Glutamatergic neuron (in vitro differentiated cells): ENCODE data around the gene BLID. TPM values are rescaled to one million over a fixed set of nuclear protein-coding genes. Genes with fewer than 3 reads are reported as not detected.

Experiments used
- DNase-seq: peaks from one replicate; pipeline ENCODE4 v3.0.0; 2022
- H3K27ac Mint-ChIP-seq: one replicate; pipeline ENCODE4 v1.8.0; 2020; ENCODE audit warnings: mild to moderate bottlenecking, mixed read lengths, inconsistent platforms; ENCODE audit not compliant: unreplicated experiment
- H3K27me3 Mint-ChIP-seq: one replicate; pipeline ENCODE4 v1.8.0; 2020; ENCODE audit warnings: mild to moderate bottlenecking, moderate library complexity, mixed read lengths, inconsistent platforms; ENCODE audit not compliant: unreplicated experiment
- H3K36me3 Mint-ChIP-seq: one replicate; pipeline ENCODE4 v1.8.0; 2020; ENCODE audit warnings: mild to moderate bottlenecking, mixed read lengths, inconsistent platforms; ENCODE audit not compliant: unreplicated experiment
- H3K4me1 Mint-ChIP-seq: one replicate; pipeline ENCODE4 v1.8.0; 2020; ENCODE audit warnings: mild to moderate bottlenecking, low read depth, mixed read lengths, inconsistent platforms; ENCODE audit not compliant: unreplicated experiment
- H3K4me3 Mint-ChIP-seq: one replicate; pipeline ENCODE4 v1.8.0; 2020; ENCODE audit warnings: mild to moderate bottlenecking, mixed read lengths, inconsistent platforms; ENCODE audit not compliant: unreplicated experiment
- H3K9me3 Mint-ChIP-seq: one replicate; pipeline ENCODE4 v1.8.0; 2020; ENCODE audit warnings: mild to moderate bottlenecking, moderate library complexity, mixed read lengths, inconsistent platforms; ENCODE audit not compliant: unreplicated experiment
- total RNA-seq: library from RNA; stranded (reverse); fragmentation: NEBNext Ultra II Directional; extraction: Animal tissue kit (Norgen Biotek cat#: 25700); gene quantifications from one replicate; pipeline ENCODE4 v1.2.1, GENCODE V29; 2021; ENCODE audit not compliant: unreplicated experiment
- TF ChIP-seq, protein P1 (sequence below): fragments of 200-600 bp; sonication (generic); IDR thresholded peaks from one replicate; pipeline ENCODE4 v1.5.0; 2021; ENCODE audit not compliant: partially characterized antibody, unreplicated experiment

The BLID gene
- total RNA-seq, 1 donor from 2014 or later = not detected

DNA sequence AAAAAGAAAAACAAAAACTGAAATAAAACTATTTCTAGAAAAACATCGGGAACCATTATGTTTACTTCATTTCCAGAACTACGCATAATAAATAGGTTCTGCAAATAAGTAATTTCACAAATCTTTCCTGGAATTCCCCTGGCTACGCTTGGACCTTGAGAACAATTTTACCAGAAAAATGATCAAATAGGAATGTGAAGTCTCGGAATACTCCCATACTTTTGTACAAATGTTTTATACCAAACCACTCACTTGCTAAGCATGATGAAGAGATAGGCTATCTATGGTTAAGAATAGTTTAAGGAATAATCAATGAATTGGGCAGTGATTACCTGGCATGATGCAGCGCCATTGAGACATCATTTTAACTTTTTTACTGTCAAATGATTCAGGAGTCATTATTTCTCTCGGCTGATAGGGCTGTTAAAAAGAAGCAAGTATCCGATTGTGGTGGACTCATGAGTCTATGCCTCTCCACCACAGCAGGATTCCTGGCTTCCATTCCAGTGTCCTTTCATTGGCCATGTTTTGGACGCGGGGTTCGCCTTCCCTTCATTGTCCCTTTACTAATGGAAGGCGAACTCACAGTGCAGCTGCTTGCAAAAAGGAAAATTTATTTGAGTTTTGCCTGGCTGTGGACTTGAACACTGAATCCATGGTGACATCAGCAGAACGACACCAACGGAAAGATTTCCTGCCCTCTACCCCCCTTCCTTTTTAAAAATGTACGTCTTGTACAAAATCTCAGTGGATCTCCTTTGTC is 39.9 kb upstream of the BLID start:
- no peak overlapping the region for H3K27ac Mint-ChIP-seq
- DNase-seq = no peak
- H3K36me3 Mint-ChIP-seq = no peaks in the 10 kb centered on the region
- H3K4me1 Mint-ChIP-seq = peaks cover 10% of the 10 kb centered on the region
- no peak overlapping the region for H3K4me3 Mint-ChIP-seq
- TF ChIP-seq, protein P1, sequence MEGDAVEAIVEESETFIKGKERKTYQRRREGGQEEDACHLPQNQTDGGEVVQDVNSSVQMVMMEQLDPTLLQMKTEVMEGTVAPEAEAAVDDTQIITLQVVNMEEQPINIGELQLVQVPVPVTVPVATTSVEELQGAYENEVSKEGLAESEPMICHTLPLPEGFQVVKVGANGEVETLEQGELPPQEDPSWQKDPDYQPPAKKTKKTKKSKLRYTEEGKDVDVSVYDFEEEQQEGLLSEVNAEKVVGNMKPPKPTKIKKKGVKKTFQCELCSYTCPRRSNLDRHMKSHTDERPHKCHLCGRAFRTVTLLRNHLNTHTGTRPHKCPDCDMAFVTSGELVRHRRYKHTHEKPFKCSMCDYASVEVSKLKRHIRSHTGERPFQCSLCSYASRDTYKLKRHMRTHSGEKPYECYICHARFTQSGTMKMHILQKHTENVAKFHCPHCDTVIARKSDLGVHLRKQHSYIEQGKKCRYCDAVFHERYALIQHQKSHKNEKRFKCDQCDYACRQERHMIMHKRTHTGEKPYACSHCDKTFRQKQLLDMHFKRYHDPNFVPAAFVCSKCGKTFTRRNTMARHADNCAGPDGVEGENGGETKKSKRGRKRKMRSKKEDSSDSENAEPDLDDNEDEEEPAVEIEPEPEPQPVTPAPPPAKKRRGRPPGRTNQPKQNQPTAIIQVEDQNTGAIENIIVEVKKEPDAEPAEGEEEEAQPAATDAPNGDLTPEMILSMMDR = no peak
- H3K9me3 Mint-ChIP-seq = peaks cover 2% of the 10 kb centered on the region
- H3K27me3 Mint-ChIP-seq = peaks cover 2% of the 10 kb centered on the region

DNA sequence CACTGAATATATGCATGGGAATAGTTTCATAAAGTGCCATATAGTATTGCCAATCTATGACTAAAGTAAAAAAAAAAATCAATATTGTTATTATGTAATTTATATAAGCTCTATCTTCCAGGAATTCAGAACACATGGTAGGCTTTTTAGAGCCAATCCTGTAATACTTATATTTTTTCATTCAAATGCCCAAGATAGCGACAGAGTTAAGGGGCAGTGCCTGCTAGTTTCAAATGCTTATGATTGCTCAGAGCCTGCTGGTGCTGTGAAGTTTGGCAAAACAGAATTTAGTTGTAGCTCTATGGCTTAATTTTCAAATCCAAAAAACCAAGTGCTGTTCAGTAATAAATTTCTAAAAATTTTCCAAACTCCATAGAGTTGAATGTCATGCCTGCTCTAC is 39.0 kb upstream of the BLID start:
- no peak overlapping the region for H3K27ac Mint-ChIP-seq
- TF ChIP-seq, protein P1 = no peak
- no peak overlapping the region for H3K4me3 Mint-ChIP-seq
- peaks cover 2% of the 10 kb centered on the region for H3K9me3 Mint-ChIP-seq
- no peaks in the 10 kb centered on the region for H3K36me3 Mint-ChIP-seq
- peaks cover 2% of the 10 kb centered on the region for H3K27me3 Mint-ChIP-seq
- no peak for DNase-seq
- H3K4me1 Mint-ChIP-seq = peaks cover 10% of the 10 kb centered on the region

DNA sequence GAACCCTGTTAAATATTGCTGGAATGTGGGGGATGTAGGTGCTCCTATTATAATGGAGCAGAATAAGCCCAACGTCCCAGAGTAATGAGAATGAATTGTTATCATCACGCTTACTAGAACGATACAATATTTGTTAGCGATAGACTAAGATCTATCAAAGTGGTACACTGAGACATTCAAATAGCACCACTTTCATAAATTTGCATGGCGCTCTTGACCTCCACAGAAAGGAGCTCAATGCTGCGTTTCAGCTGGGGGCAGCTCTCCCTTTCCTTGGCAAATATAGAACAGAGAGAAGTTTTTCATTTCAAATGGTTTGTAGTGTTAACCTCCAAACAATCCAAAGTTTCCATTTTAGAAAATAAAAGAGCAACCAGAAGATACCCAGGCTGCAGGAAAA is 38.2 kb upstream of the BLID start:
- Mint-ChIP-seq H3K36me3 (no peaks in the 10 kb centered on the region), H3K27me3 (peaks cover 2% of the 10 kb centered on the region), H3K9me3 (peaks cover 2% of the 10 kb centered on the region), H3K4me1 (peaks cover 8% of the 10 kb centered on the region), H3K27ac (no peak overlapping the region), H3K4me3 (no peak overlapping the region)
- DNase-seq = no peak
- TF ChIP-seq, protein P1 = no peak

DNA sequence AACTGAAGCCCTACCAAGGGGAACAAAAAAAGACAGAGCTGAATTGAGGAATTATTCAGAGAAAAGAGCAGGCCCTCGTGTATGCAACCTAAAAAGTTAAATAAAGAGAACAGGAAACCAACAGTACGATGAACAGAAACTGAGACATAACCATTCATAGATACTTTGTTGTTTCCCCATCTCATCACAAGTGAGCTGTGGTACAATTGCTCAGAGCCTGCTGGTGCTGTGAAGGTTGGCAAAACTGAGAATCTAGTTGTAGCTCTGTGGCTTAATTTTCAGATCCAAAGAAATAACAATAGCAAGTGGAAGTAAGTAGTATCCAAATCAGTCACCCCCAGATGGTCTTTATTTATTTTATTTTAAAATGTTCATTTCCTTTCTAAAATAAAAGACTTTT is 37.7 kb upstream of the BLID start:
- Mint-ChIP-seq H3K36me3 (no peaks in the 10 kb centered on the region), H3K9me3 (peaks cover 2% of the 10 kb centered on the region), H3K4me3 (no peak overlapping the region), H3K27me3 (peaks cover 2% of the 10 kb centered on the region), H3K27ac (no peak overlapping the region), H3K4me1 (peaks cover 4% of the 10 kb centered on the region)
- TF ChIP-seq, protein P1 = no peak
- no peak for DNase-seq
